K562 (cell line): Measurements from ENCODE around the gene ECT2. TPM values are rescaled to one million over a fixed set of nuclear protein-coding genes. Genes with fewer than 3 reads are reported as not detected.

Experiments
- DMBX1 ChIP-seq: fragments of 250-450 bp; sonication (Bioruptor Pico); IDR thresholded peaks from 2 replicates; pipeline ENCODE4 v1.8.0; 2022; ENCODE audit warnings: inconsistent platforms, mild to moderate bottlenecking, moderate library complexity, borderline replicate concordance
- EHMT2 ChIP-seq: fragments of 450-650 bp; IDR thresholded peaks from 2 replicates; pipeline ENCODE4 v1.6.1; 2018; ENCODE audit warnings: antibody characterized with exemption
- HDAC2 ChIP-seq: fragments of 450-650 bp; IDR thresholded peaks from 2 replicates; pipeline ENCODE4 v1.6.1; 2016; ENCODE audit warnings: mild to moderate bottlenecking
- HEY1 ChIP-seq: fragments of 250-450 bp; sonication (Bioruptor Pico); IDR thresholded peaks from 2 replicates; pipeline ENCODE4 v1.5.0; 2020; ENCODE audit warnings: mild to moderate bottlenecking, moderate library complexity, borderline replicate concordance
- JUN ChIP-seq, 2 experiments: sonication (generic) in 1 of 2; formaldehyde crosslinking in 1 of 2; IDR thresholded peaks; 2 replicates each; pipeline versions ENCODE4 v1.6.1 to v1.8.0; 2012 to 2022; ENCODE audit warnings: borderline replicate concordance in 2 of 2, mild to moderate bottlenecking in 2 of 2, improper control_type of control experiment in 1 of 2, low read depth in 1 of 2, low read length in 1 of 2, missing genetic modification reagents in 1 of 2
- KHSRP ChIP-seq: fragments of 450-650 bp; IDR thresholded peaks from 2 replicates; pipeline ENCODE4 v1.6.1; 2017
- MYBL2 ChIP-seq, 2 experiments: fragments of 450-650 bp in 1 of 2; sonication (generic) in 1 of 2; formaldehyde crosslinking in 1 of 2; IDR thresholded peaks; 2 replicates each; pipeline versions ENCODE4 v1.6.1 to v1.8.1; 2017 to 2022; ENCODE audit warnings: borderline replicate concordance in 1 of 2, inconsistent platforms in 1 of 2, low read depth in 1 of 2, mild to moderate bottlenecking in 1 of 2, missing genetic modification reagents in 1 of 2, moderate library complexity in 1 of 2
- MYNN ChIP-seq, 2 experiments: sonication (generic); formaldehyde crosslinking in 1 of 2; IDR thresholded peaks; 2 replicates each; pipeline versions ENCODE4 v1.5.0 to v1.6.1; 2016 to 2020; ENCODE audit warnings: antibody characterized with exemption in 1 of 2, missing genetic modification reagents in 1 of 2
- NFE2 ChIP-seq: IDR thresholded peaks from 2 replicates; pipeline ENCODE4 v1.6.1; 2014; ENCODE audit warnings: antibody characterized with exemption, low read depth
- NFIC ChIP-seq: fragments of 450-650 bp; IDR thresholded peaks from 2 replicates; pipeline ENCODE4 v1.6.1; 2017; ENCODE audit warnings: mild to moderate bottlenecking, inconsistent platforms
- RFX7 ChIP-seq: fragments of 250-450 bp; sonication (Bioruptor Pico); IDR thresholded peaks from 2 replicates; pipeline ENCODE4 v1.5.1; 2021; ENCODE audit warnings: mild to moderate bottlenecking
- SP2 ChIP-seq: IDR thresholded peaks from 2 replicates; pipeline ENCODE4 v1.6.1; 2011; ENCODE audit warnings: mild to moderate bottlenecking, low read depth, low read length, moderate library complexity; ENCODE audit not compliant: poor library complexity, severe bottlenecking; ENCODE audit errors: extremely low read depth
- TAL1 ChIP-seq: fragments of 450-650 bp; IDR thresholded peaks from 2 replicates; pipeline ENCODE4 v1.6.1; 2016; ENCODE audit warnings: mild to moderate bottlenecking
- TEAD4 ChIP-seq, 2 experiments: sonication (generic) in 1 of 2; formaldehyde crosslinking in 1 of 2; IDR thresholded peaks; 2 replicates each; pipeline versions ENCODE4 v1.6.1 to v1.8.0; 2012 to 2022; ENCODE audit warnings: borderline replicate concordance in 1 of 2, inconsistent platforms in 1 of 2, low read length in 1 of 2, mild to moderate bottlenecking in 1 of 2, missing genetic modification reagents in 1 of 2
- TRIM24 ChIP-seq, 2 experiments: fragments of 450-650 bp; IDR thresholded peaks; 2 replicates each; pipeline ENCODE4 v1.6.1; 2016
- XRCC3 ChIP-seq: fragments of 450-650 bp; IDR thresholded peaks from 2 replicates; pipeline ENCODE4 v1.6.1; 2017; ENCODE audit warnings: mild to moderate bottlenecking, moderate library complexity
- ZNF124 ChIP-seq: sonication (generic); formaldehyde crosslinking; IDR thresholded peaks from 2 replicates; pipeline ENCODE4 v1.8.1; 2022; ENCODE audit warnings: missing genetic modification reagents
- ZNF197 ChIP-seq: fragments of 200-800 bp; sonication (Bioruptor generic); IDR thresholded peaks from 2 replicates; pipeline ENCODE4 v1.6.1; 2016; ENCODE audit warnings: low read depth, missing genetic modification characterization, missing compliant biosample characterization
- ZNF695 ChIP-seq: fragments of 450-650 bp; formaldehyde crosslinking; IDR thresholded peaks from 2 replicates; pipeline ENCODE4 v1.4.0; 2020; ENCODE audit warnings: mild to moderate bottlenecking, moderate library complexity
- ZZZ3 ChIP-seq: fragments of 450-650 bp; IDR thresholded peaks from 2 replicates; pipeline ENCODE4 v1.6.1; 2016; ENCODE audit warnings: antibody characterized with exemption, mild to moderate bottlenecking, moderate library complexity
- polyA plus RNA-seq, 8 experiments: library from polyadenylated mRNA; depleted of rRNA in 4 of 8; stranded (reverse) in 5 of 8; unstranded in 3 of 8; fragments of >200 nt; fragmentation: Nextera tagmentation in 2 of 8; fragmentation: Illumina TruSeq in 1 of 8; extraction: Ambion mirVana in 2 of 8; extraction: Trizol in 1 of 8; gene quantifications; 2 replicates each; pipeline versions ENCODE4 v1.2.1 to v1.2.3, GENCODE V29; 2011 to 2014; ENCODE audit warnings: inconsistent platforms in 1 of 8, missing spikeins in 1 of 8
- total RNA-seq, 7 experiments: library from RNA; depleted of rRNA in 6 of 7; stranded (reverse); fragments of >200 nt in 6 of 7; fragmentation: Illumina TruSeq in 2 of 7; extraction: Trizol in 2 of 7; gene quantifications; 2 replicates each; pipeline versions ENCODE4 v1.2.1 to v1.2.3, GENCODE V29; 2011 to 2021; ENCODE audit warnings: low replicate concordance in 1 of 7
- TF ChIP-seq, protein P1 (sequence below): fragments of 250-450 bp; sonication (Bioruptor Pico); IDR thresholded peaks from 2 replicates; pipeline ENCODE4 v1.5.1; 2021; ENCODE audit warnings: mild to moderate bottlenecking
- TF ChIP-seq, protein P2 (sequence below): fragments of 200-800 bp; sonication (Bioruptor generic); IDR thresholded peaks from 2 replicates; pipeline ENCODE4 v1.6.1; 2017; ENCODE audit warnings: missing genetic modification characterization, missing compliant biosample characterization
- TF ChIP-seq, protein P3 (sequence below): fragments of 450-650 bp; IDR thresholded peaks from 2 replicates; pipeline ENCODE4 v1.6.1; 2016

ECT2 gene
- total and polyA plus RNA-seq, 9 of the 15 experiments (the other 6 are each of a cell fraction or from before 2014, with no cell fraction given) = 19.0 to 53.0 (median 36.5) TPM

DNA sequence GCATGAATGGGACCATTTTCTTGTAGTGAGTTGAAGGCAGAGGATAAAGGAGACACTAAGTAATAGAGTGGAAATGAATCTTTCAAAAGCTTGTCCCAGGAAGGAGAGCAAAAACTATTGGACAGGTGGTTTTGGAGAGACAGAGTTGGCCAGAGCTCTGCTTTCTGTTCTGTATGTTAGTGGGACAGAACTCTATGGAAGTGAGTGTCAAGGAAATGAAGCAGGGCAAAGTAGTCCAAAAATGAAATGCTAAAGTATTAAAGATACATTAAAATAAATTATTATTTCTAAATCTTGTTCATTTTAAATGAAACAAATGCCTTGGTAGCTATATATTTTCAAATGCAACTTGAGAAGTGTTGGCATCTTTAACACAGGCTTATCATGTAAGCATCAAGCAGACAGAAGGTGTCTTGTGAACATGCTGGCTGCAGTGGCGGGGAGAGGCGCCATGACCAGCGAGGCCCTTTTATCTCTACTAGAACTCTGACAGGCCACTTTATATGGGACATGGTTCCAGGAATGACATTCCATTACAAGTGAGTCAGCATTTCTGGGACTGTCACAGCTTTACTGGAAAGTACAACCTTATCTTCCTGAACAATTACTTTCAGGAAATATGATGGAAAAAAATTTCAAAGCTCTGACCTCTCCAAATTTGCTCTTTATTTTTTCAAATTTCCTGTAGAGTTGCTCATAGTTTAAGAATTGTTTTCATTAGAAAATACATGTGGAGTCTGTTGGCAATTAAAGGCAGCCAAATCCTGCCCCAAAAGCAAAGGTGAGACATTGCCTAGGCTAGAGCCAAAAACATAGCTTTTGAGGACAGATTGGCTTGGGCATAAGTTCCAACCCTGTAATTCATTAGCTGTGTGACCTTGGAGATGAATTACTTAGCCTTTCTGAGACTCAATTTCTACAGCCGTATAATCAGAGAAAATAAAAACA lies 106.5 kb downstream of the ECT2 start (continued):
- TF ChIP-seq SP2 (no peak), NFE2 (peak; percentile 95), TEAD4 (IDR thresholded peaks at IDR 0.05; ENCODE audit: low read length) (peak; percentile 81), TEAD4 (CRISPR knock-in tag; IDR thresholded peaks at IDR 0.05; ENCODE audit: borderline replicate concordance) (no peak), HDAC2 (0 out of 2 replicates have a peak, but pooled peaks have one; percentile 62), ZNF197 (CRISPR knock-in tag) (no peak), MYNN (IDR thresholded peaks at IDR 0.05) (0 out of 2 replicates have a peak, but pooled peaks have one; percentile 42), MYNN (CRISPR knock-in tag; IDR thresholded peaks at IDR 0.05) (no peak), TAL1 (0 out of 2 replicates have a peak, but pooled peaks have one; percentile 26), XRCC3 (no peak), JUN (IDR thresholded peaks at IDR 0.05; ENCODE audit: borderline replicate concordance, low read depth, low read length) (peak; percentile 36; the same call in 1 of the 2 replicates), JUN (CRISPR knock-in tag; IDR thresholded peaks at IDR 0.05; ENCODE audit: borderline replicate concordance) (no peak), MYBL2 (IDR thresholded peaks at IDR 0.05; ENCODE audit: low read depth) (no peak; the same call in 1 of the 2 replicates), MYBL2 (CRISPR knock-in tag; IDR thresholded peaks at IDR 0.05; ENCODE audit: borderline replicate concordance) (no peak), NFIC (0 out of 2 replicates have a peak, but pooled peaks have one; percentile 21), HEY1 (CRISPR knock-in tag) (no peak), DMBX1 (CRISPR knock-in tag) (peak; percentile 72), ZZZ3 (no peak), RFX7 (CRISPR knock-in tag) (no peak), TRIM24 (IDR thresholded peaks at IDR 0.05) (peak in 1 of 2 experiments; percentile 59; a peak in 2 of 4 replicates), EHMT2 (0 out of 2 replicates have a peak, but pooled peaks have one; percentile 49), ZNF124 (CRISPR knock-in tag) (no peak), KHSRP (no peak), ZNF695 (no peak)
- TF ChIP-seq, protein P1, sequence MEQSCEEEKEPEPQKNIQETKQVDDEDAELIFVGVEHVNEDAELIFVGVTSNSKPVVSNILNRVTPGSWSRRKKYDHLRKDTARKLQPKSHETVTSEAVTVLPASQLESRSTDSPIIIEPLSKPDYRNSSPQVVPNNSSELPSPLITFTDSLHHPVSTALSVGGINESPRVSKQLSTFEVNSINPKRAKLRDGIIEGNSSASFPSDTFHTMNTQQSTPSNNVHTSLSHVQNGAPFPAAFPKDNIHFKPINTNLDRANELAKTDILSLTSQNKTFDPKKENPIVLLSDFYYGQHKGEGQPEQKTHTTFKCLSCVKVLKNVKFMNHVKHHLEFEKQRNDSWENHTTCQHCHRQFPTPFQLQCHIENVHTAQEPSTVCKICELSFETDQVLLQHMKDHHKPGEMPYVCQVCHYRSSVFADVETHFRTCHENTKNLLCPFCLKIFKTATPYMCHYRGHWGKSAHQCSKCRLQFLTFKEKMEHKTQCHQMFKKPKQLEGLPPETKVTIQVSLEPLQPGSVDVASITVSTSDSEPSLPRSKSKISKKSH (CRISPR knock-in tag) = no peak
- TF ChIP-seq, protein P2, sequence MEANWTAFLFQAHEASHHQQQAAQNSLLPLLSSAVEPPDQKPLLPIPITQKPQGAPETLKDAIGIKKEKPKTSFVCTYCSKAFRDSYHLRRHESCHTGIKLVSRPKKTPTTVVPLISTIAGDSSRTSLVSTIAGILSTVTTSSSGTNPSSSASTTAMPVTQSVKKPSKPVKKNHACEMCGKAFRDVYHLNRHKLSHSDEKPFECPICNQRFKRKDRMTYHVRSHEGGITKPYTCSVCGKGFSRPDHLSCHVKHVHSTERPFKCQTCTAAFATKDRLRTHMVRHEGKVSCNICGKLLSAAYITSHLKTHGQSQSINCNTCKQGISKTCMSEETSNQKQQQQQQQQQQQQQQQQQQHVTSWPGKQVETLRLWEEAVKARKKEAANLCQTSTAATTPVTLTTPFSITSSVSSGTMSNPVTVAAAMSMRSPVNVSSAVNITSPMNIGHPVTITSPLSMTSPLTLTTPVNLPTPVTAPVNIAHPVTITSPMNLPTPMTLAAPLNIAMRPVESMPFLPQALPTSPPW (CRISPR knock-in tag) = peak; percentile 22; the same call in 1 of the 2 replicates
- TF ChIP-seq, protein P3, sequence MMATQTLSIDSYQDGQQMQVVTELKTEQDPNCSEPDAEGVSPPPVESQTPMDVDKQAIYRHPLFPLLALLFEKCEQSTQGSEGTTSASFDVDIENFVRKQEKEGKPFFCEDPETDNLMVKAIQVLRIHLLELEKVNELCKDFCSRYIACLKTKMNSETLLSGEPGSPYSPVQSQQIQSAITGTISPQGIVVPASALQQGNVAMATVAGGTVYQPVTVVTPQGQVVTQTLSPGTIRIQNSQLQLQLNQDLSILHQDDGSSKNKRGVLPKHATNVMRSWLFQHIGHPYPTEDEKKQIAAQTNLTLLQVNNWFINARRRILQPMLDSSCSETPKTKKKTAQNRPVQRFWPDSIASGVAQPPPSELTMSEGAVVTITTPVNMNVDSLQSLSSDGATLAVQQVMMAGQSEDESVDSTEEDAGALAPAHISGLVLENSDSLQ = peak; percentile 80
